Daoy (cell line): Measurements from ENCODE around the gene TBX4. TPM values are rescaled to one million over a fixed set of nuclear protein-coding genes. Genes with fewer than 3 reads are reported as not detected.
"Not testable (repeated sequence)": the region's sequence is repeated elsewhere in the genome, so short reads cannot be mapped to it uniquely, and the experiment has no call there.

Experiments
- DNase-seq: peaks from one replicate; pipeline ENCODE4 v3.0.0-alpha.2; 2015; ENCODE audit warnings: low read depth
- total RNA-seq: library from RNA; depleted of rRNA; stranded (reverse); fragments of >200 nt; shearing (Covaris generic); gene quantifications from 2 replicates; pipeline ENCODE4 v1.2.3, GENCODE V29; 2014

Gene TBX4
- total RNA-seq, 1 experiment from 2014 or later = not detected

DNA sequence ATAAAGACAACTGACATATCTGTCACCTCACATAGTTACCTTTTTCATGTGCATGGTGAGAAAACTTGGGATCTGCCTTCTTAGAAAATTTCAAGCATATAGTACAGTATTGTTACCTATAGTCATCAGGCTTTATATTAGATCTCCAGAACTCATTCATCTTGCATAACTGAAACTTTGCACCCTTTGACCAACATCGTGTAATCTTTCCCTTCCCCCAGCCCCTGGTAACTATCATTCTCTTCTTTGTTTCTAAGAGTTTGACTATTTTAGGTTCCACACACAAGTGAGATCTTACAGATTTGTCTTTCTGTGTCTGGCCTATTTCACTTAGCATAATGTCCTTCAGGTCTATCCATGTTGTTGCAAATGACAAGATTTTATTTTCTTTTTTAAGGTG, 22.9 kb upstream of the TBX4 start:
- DNase-seq = no peak

DNA sequence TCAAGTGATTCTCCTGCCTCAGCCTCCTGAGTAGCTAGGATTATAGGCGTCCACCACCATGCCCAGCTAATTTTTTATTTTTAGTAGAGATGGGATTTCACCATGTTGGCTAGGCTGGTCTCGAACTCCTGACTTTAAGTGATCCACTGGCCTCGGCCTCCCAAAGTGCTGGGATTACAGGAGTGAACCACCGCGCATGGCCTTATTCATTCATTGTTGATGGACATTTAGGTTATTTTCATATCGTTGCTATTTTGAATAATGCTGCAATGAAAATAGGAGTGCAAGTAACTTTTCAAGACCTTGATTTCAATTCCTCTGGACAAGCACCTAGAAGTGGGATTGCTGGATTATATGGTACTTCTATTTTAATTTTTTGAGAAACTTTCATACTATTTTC, 22.4 kb upstream of the TBX4 start:
- DNase-seq = not testable (repeated sequence)

DNA sequence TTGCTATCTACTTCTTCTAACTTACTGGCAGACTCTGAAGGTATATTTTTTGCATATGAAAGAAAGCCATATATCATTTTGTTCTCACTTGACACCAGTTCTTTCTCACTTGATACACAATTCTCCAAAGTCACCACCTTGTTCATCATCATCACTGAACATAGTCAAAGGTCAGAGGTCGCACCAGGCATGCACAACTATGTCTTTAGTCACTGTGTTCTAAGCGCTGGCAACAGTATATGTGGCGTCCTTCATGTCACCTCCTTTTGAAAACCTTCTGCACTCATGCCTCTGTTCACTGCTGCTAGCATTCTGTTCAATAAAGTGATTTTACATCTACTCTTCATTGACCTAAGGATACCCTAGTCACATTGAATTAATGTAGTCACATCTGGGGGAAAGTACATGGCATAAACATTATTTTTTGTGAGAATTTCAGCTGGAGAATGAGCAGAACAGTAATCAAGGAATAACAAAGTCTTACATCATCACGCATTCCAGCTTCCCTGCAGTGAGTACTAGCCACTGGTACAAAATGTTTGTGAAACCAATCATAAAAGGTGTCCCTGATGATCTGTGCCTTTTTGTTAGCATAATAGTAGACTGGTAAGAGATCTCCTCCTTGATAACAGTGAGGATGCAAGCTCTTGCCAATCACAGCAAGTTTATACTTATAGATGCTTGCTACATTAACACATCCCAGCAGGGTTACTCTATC, 20.5 kb upstream of the TBX4 start:
- DNase-seq = no peak

DNA sequence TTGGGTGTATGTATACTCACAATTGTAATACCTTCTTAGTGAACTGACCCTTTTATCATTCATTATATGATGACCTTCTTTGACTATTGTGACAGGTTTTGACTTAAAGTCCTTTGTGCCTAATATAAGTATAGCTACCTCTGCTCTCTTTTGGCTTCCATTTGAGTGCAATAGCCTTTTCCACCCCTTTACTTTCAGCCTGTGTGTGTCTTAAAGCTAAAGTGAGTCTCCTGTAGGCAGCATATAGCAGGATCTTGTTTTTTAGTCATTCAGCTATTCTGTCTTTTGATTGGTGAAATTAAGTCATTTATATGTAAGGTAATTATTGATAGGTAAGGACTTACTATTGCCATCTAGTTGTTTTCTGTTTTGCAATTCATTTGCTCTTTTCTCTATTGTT, 15.9 kb upstream of the TBX4 start:
- DNase-seq = no peak

DNA sequence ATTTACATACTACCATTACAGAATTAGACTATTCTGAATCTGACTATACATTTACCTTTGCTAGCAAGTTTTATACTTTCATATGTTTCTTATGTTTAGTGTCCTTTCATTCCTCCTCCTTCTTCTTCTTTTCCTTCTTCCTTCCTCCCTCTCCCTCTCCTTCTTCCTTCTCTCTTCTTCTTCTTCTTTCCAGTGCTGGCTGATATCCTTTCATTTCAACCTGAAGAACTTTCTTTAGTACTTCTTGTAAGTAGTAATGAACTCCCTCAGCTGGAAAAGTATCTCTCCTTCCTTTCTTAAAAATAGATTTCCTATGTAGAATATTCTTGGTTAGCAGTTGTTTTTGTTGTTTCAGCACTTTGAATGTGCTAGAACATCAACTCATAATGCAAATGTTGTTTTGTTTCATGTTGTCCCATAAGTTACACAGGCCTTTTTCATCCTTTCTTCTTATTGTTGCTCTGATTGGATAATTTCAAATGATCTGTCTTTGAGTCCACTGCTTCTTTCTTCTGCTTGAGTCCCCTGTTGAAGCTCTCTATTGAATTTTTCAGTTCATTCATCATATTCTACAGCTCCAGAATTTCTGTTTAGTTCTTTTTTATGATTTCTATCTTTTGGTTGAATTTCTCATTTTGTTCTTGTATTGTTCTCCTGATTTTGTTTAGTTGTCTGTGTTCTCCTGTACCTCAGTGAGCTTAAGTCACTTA, 15.1 kb upstream of the TBX4 start:
- no peak for DNase-seq

DNA sequence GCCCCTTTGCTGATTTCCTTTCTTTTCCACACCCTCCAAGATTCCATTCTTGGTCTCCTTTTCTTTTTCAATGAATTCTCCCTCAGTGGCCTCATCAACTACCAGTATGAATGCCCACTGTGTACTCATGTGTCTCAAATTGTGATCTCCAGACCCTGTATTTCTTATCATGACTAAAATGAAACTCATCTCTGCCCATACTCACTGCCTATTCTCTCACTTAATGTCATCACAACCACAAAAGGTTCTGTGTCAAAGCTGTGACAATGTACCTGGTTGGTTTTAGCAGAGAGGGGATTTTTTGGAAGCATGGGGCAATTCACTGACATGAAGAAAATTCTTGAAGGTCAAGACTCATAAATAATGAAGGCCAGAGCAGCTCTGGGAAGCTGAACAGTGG, 11.5 kb upstream of the TBX4 start:
- DNase-seq = no peak

DNA sequence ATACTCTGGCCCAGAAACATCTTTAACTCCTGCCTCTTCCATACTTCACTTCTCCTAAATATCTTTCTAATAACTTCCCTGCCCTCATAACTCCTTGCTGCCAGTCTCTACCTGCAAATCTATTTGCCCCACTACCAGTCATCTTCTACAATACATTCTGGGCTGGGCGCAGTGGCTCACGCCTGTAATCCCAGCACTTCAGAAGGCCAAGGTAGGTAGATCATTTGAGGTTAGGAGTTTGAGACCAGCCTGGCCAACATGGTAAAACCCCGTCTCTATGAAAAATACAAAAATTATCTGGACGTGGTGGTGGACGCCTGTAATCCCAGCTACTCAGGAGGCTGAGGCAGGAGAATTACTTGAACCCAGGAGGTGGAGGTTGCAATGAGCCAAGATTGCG, 10.7 kb upstream of the TBX4 start:
- not testable (repeated sequence) for DNase-seq

DNA sequence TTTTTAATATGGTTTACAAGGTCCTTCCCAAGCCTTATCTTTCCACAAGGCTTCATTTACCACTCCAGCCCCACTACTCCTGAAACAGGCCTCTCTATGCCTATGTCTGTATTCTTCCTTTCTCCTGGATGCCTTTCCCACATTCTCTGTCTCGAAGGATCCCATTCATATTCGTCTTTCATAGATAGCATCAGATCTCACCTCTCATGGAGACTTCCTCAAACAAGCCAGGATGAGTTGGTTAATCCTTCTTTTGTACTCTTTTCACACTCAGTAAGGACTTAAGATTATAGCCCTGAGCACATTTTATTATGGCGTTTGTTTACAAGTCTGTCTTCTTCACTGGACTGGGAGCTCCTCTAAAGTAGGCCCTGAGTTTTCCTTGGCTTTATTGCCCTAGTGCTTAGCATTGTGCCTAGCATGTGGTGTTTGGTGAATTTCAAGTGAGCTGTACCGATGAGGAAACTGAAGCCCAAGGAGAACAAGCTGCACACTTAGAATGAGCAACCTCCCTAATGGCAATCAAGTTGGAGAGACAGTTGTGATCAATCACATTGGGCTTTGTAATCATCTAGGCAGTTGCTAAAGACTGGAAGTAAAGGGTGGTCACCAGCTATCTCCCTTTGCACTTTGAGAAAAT, 10.0 kb upstream of the TBX4 start:
- DNase-seq = no peak

DNA sequence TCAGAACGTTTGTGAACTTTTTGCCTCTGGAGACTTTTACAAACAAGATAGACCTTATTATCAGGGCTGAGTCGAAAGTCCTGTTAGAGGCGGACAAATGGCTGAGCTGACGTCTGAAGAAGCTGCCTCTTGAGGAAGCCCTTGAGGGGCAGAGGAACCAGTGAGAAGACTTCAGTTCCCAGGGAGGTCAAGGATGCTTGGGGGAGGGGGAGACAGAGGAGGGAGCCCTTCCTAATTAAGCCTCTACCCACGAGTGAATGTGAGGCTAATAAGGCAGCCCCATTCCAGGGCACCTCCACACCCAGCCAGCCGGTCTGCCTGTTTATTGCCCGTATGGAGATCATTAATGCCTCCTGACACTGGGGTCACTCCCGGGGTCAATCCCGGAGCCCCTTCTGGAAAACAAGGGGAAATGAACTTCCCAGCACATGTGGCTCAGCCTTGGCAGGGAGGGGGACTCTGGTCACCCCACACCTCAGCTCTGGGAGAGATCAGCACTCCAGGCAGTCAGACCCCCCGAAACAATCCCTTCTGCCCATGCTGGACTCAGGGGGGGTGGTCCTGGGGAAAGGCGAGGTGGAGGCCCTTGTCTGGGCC, 9.2 kb upstream of the TBX4 start:
- DNase-seq = no peak

DNA sequence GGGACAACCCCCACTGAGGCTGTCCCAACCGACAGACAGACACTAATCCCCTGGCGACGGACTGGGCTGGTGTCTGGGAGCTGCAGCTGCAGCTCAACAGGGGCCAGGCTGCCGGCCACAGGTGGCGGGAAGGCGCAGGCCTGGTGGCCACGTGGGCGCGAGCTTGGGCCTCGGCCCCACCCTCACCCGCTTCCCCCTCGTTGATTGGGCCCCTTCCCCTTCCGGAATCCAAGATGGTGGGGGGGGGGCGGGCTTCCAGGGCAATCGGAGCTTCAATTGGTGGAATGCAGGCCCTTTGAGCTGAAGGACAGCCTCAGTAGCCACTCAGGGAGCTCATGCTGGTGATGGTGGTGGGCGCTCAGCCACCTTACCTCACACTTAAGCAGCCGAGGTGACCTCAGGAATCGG, 8.7 kb upstream of the TBX4 start:
- no peak for DNase-seq

DNA sequence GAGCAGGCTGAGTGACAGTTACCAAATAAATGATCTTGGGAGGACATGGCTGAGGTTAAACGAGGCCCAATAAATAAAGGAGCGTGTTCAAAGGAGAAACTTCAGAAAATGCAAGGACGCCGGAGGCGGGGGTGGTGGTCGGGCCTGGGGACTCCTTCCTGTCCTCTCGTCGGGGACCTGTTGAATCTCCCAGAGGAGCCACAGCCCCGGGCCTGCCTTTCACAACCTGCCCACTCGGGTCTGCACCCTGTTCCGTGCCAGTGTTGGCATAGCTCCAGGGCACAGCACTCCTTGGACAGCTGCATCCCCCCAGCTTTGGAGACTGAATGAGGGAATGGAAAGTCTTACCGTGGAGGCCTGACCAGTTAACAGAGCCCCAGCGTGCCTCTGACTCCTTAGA, 8.1 kb upstream of the TBX4 start:
- no peak for DNase-seq

DNA sequence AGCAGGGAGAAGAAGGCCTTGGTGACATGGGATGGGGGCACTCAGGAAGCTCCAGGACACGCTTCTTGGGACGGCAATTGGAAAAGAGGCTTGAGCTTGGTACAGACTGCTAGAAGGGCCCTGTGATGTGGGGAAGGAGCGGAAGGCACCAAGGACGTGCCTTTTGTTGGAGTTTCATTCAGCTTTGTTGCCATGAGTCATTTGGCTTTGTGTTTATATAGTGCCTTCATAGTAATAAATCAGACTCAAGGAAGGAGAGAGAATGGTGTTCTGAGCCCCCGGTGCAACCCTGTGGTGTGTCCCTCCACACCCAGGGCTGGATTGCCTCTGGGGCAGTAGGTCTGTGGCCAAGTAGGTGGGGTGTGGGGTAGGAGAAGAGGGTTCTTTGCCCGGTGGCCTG, 7.4 kb upstream of the TBX4 start:
- DNase-seq = peak; percentile 44

DNA sequence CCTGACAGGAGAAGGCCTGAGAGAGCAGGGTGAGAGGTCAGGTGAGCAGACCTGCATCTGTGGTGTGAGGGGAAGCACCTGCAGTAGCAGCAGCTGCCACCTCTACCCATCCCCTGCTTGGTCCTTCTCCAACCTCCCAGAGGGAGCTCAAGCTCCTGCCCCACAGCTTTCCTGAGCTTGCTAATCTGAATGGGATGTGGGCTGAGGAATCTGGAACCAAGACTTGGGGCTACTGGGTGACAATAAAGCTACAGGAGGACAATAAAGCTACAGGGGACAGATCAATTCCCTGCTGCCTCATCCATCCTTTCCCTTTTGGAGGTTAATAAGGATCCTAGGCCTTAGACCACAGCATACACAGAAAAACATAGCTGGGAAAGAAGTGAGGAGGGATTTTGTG, 4.9 kb upstream of the TBX4 start:
- no peak for DNase-seq

DNA sequence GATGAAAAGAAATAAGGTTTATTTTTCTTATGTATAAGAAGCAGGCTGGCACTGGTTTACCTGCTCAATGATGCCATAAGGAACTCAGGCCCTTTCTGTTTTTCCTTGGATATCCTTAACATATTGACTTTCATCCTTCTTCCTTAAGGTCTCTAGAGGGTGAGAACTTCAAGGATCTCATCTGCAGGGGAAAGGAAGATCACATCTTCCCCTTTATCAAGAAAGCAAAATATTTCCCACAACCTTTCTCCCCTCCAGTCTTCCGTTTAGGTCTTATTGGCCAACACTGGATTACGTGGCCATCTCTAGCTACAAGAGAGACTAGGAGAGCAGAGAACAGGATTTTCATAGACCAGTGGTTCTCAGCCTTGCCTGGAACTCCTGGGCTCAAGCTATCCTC, 4.2 kb upstream of the TBX4 start:
- no peak for DNase-seq

DNA sequence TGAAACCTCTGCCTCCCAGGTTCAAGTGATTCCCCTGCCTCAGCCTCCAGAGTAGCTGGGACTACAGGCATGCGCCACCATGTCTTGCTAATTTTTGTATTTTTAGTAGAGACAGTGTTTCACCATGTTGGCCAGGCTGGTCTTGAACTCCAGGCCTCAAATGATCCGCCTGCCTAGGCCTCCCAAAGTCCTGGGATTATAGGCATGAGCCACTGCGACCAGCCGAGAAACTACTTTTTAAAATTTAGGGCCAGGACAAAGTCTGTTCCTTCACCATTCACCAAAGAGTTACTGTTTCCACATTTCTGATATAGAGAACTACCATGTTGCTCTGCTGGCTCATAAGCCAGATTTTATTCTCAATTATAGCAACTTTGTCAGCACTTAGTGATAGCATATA, 3.1 kb upstream of the TBX4 start:
- not testable (repeated sequence) for DNase-seq

DNA sequence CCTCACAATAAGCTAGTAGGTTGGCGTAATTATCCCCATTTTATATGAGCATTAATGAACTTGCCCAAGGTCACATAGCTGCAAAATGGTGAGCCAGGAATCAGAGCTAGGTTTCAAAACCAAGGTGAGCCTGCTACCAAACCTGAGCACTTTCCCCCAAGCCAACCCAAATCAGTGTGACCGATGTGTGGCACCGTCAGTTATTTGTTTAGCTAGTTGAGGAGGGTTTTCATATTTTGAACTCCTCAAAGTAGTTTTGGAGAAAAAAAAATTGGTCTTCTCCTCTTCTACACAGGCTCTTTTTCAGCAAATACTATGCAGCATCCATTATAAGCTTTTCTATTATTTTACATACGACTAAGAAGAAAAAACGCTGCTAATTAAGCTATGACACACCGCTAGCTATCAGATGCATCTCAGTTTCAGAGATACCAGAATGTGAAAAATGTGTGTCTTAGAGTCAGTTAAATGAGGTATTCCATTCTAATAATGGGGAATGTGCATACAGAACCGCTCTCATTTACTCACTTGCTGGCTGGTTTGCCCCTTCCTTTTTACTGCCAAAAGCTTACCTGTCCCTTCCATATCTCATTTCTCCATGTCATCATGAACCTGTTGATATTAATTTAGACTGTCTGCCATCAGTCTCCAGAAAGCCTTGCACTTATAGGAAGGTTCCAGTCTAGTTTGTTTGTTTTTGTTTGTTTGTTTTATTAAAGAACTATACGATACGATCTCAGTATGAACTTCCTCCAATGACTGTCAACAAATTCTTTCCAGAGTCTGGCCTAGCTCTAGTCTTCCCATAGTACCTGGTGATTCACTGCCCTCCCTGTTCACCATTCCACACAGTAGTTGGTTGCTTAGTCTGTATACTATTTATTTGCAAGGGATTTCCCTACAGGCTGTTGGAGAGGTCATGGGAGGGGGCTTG, 2.2 kb upstream of the TBX4 start:
- no peak for DNase-seq

DNA sequence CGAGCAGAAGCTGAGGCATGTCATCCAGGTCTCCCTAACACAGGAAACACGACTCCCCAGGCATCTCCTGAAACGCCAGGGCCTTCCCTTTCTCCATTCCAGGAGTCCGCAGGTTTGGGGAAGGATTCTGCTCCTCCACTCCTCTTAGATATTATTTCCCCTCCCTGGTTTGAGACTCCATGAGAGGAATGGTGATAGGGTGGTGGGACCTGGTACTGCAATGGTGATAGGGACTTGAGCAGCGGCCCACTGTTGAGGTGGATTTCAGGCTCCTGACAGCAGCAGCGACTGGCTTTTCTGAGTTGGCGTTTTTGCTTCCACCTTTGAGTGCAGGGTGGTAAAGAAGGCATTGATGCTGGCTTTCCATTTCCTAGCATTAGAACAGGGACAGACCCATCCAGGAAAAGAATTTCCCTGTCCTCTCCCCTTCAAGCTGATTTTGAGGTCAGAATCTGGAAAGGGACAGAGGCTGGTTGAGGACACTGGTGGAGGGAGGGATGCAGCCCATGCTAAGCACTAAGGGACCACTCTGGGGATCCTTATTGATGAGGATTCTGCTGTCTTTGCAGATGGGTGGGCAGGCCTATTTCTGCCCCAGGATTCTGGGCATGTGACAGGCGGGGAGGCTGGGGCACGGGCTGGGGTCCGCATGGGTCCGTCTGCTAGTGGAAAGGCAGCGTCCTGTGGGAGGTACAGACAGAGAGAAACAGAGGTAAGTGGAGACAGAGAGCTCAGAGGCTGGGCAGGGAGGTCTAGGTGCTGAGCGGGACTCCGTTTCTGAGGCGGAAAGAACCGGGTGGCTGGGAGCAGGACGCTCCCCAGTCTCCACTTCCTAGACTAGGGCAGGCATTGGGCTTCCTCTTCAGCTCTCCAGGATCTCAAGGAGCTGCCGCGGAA, 1.3 kb upstream of the TBX4 start:
- no peak for DNase-seq

DNA sequence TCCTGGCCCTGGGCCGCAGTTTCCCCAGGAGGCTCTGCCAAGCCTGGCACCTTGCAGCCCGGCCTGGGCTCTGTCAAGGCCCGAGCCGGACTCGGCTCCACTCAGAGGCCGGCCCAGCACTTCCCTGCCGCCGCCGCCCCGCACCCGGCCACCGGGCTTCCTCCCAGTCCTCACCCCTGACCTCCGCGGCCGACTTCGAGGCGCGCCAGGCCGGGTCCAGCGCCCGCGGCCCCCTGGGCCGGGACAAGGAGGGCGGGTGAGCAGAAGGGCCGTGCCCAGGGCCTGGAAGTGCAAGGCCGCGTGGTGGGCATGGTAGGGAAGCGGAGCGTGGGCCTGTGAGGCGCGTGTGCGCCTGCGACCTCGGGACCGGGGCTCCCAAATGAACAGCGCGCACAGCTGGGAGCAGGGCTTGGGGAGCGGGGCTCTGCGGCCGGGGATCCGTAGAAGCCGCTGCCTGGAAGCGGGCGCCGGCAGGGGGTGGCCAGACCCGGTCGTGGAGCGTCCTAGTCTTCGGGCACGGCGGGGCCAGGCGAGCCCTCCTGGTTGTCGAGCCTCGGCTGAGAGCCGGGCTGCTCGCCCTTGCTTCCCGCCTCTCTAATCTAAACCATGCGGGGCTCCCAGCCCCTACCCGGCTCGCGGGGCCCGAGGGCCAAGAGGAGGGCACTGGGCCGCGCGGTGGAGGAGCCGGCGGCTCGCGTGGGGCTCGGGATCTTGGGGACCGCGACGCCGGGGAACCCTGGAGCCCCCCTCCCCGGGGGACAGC, 503 bp upstream of the TBX4 start:
- no peak for DNase-seq

DNA sequence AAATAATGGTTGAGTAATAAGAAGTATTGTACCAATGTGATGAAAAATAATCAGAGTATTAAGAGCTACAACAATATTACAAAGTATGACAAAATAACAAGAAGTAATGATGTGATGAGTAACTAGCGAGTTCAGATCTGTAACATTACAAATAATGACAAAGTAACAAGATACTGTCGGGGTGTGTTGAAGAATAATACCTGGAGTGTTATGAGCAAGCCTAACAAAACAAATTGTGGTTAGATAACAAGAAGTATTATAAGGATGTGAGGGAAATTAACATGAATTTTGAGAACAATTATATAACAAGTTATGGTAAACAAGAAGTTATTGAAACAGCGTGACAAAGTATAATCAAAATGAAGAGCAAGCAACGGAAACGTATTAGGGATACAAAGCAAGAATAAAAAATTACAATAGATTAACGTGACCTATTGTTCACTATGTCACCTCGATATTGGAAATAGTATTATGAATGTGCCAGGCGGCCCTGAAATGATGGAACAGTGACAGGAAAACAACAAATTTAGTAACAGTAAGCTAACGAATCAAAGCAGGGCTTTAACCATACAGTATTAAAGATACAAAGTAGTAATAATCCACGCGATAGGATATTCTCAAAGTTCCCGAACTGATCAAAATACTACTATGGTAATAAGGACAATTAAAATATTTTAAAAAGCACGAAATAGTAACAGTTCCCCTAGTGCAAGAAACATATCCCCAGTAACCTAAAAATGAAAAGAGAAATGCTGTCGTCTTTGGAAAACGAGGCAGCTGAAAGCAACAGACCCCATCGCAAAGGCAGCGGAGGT, 1.6 kb downstream of the TBX4 start:
- no peak for DNase-seq
